Suprapubic skin (tissue), 4 donors: ENCODE measurements around the gene NEAT1. TPM values are rescaled to one million over a fixed set of nuclear protein-coding genes. Genes with fewer than 3 reads are reported as not detected.
"Not testable (repeated sequence)": the region's sequence is repeated elsewhere in the genome, so short reads cannot be mapped to it uniquely, and the experiment has no call there.

Source experiments
- DNase-seq, 2 donors: peaks; one replicate each; pipeline ENCODE4 v3.0.0-alpha.2; 2019; ENCODE audit warnings: low spot score in 2 of 2
- H3K27ac ChIP-seq: fragments of 200-600 bp; sonication (generic); one replicate; pipeline ENCODE4 v1.5.1; 2019
- H3K27me3 ChIP-seq: fragments of 200-600 bp; sonication (generic); one replicate; pipeline ENCODE4 v1.5.1; 2019
- H3K36me3 ChIP-seq: fragments of 200-600 bp; sonication (generic); one replicate; pipeline ENCODE4 v1.5.1; 2019
- H3K4me1 ChIP-seq: fragments of 200-600 bp; sonication (generic); one replicate; pipeline ENCODE4 v1.5.1; 2019
- H3K4me3 ChIP-seq: fragments of 200-600 bp; sonication (generic); one replicate; pipeline ENCODE4 v1.5.1; 2019; ENCODE audit warnings: mild to moderate bottlenecking
- H3K9me3 ChIP-seq: fragments of 200-600 bp; sonication (generic); one replicate; pipeline ENCODE4 v1.5.1; 2019
- CTCF ChIP-seq, 2 donors: fragments of 200-600 bp in 1 of 2; fragments of 450-650 bp in 1 of 2; sonication (generic) in 1 of 2; IDR thresholded peaks; one replicate each; pipeline ENCODE4 v1.5.1; 2016 to 2019; ENCODE audit warnings: antibody characterized with exemption in 2 of 2, mild to moderate bottlenecking in 1 of 2, moderate library complexity in 1 of 2
- EP300 ChIP-seq: sonication (generic); formaldehyde crosslinking; IDR thresholded peaks from one replicate; pipeline ENCODE4 v1.6.1; 2017; ENCODE audit warnings: antibody characterized with exemption
- POLR2A ChIP-seq, 2 donors: fragments of 450-650 bp; IDR thresholded peaks; one replicate each; pipeline ENCODE4 v1.6.1; 2017; ENCODE audit warnings: antibody characterized with exemption in 2 of 2, mild to moderate bottlenecking in 2 of 2, moderate library complexity in 2 of 2
- POLR2AphosphoS5 ChIP-seq, 3 donors: sonication (generic); formaldehyde crosslinking; IDR thresholded peaks; one replicate each; pipeline ENCODE4 v1.6.1; 2017; ENCODE audit warnings: antibody characterized with exemption in 3 of 3
- WGBS: methylation state at CpG from one replicate; pipeline ENCODE4 v1.1.5; 2018; 5-methylcytosine and 5-hydroxymethylcytosine counted together
- total RNA-seq, 4 donors: library from RNA; depleted of rRNA; stranded (reverse); fragments of >200 nt; gene quantifications; one replicate each; pipeline ENCODE4 v1.1.0, GENCODE V29; 2016

NEAT1 gene
- total RNA-seq, 4 donors from 2014 or later, result 336 to 2,041 (median 481) TPM

DNA sequence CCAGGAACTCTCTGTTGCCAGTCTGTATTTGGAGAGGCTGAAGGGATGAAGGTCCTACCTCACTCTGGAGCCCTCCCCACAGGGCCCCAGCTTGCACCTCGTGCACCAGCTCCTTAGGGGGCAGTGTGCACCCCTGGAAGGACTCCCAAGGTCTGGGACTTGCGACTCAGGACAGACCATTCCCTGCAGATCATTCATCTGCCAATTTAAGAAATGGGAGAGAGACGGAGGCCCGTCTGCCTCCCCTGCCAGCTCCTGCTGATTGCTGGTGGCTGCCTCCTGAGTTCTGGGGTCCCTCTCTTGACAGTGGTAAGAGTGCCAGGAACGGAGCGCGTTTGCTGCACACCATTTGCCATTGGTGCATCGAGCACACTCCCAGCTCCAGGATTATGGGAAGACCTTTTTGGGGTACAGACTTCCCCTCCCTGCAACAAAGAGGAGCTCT lies 48.9 kb downstream of the NEAT1 start:
- Histone ChIP-seq H3K36me3 (no peaks in the 10 kb centered on the region), H3K27me3 (no peaks in the 10 kb centered on the region), H3K9me3 (no peaks in the 10 kb centered on the region), H3K4me3 (peak overlapping the region; percentile 26), H3K4me1 (peaks cover 51% of the 10 kb centered on the region), H3K27ac (peak overlapping the region; percentile 92)
- no CpG with 5 or more reads among the region's 8 CpGs for WGBS
- DNase-seq, result peak in 1 of 2 donors; percentile 81
- TF ChIP-seq CTCF (IDR thresholded peaks at IDR 0.05) (peak; percentile 24 to 55), POLR2AphosphoS5 (IDR thresholded peaks at IDR 0.05) (no peak), EP300 (no peak)

- H3K36me3 ChIP-seq, H3K9me3 ChIP-seq, H3K4me3 ChIP-seq, H3K27me3 ChIP-seq, DNase-seq: not testable (repeated sequence)
- Histone ChIP-seq H3K27ac (peak overlapping the region; percentile 92), H3K4me1 (peaks cover 57% of the 10 kb centered on the region)
- 84% methylated on average over 14 of the region's 14 CpGs for WGBS
These were observed 50.1 kb downstream of the NEAT1 start for GRCh38 chr11:65472588-65473277.

DNA sequence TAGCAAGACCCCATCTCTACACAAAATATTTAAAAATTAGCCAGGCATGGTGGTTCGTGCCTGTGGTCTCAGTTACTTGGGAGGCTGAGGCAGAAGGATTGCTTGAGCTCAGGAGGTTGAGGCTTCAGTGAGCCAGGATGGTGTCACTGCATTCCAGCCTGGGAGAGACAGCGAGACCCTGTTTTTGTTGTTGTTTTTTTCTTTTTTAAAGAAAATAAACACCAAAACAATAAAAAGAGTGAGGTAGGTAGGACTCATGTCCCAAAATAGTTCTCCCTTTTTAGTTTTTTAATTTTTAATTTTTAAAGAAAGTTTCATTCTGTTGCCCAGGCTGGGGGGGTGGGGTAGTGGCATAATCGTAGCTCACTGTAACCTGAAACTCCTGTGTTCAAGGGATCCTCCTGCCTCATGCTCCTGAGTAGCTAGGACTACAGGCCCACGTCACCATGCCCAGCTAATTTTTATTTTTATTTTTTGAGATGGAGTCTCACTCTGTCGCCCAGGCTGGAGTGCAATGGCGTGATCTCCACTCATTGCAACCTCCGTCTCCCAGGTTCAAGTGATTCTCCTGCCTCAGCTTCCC lies 50.8 kb downstream of the NEAT1 start:
- WGBS, result 90% methylated on average over 7 of the region's 7 CpGs
- TF ChIP-seq POLR2AphosphoS5 (IDR thresholded peaks at IDR 0.05) (no peak), POLR2A (IDR thresholded peaks at IDR 0.05) (no peak), CTCF (IDR thresholded peaks at IDR 0.05) (no peak), EP300 (no peak)
- Histone ChIP-seq H3K9me3 (no peaks in the 10 kb centered on the region), H3K4me1 (peaks cover 58% of the 10 kb centered on the region), H3K36me3 (no peaks in the 10 kb centered on the region), H3K4me3 (no peak overlapping the region), H3K27me3 (no peaks in the 10 kb centered on the region), H3K27ac (peak overlapping the region; percentile 92)
- DNase-seq, result no peak

DNA sequence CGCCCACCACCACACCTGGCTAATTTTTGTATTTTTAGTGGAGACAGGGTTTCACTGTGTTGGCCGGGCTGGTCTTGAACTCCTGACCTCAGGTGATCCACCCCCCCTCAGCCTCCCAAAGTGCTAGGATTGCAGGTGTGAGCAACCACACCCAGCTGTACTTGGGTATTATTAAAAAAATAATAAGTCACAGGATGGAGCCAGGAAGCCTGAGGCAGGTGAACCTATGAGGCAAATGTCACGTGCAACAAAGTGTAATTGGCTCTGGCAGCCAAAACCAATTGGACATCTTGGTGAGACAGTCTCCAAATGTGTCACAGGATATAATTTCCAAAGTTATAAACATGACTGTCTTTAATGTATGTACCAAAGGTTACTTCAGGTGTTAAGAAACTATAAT lies 52.3 kb downstream of the NEAT1 start:
- peak overlapping the region; percentile 49 for H3K27ac ChIP-seq
- H3K4me1 ChIP-seq, result peaks cover 64% of the 10 kb centered on the region
- H3K9me3 ChIP-seq, result no peaks in the 10 kb centered on the region
- no peak for DNase-seq
- H3K27me3 ChIP-seq, result no peaks in the 10 kb centered on the region
- TF ChIP-seq POLR2A (IDR thresholded peaks at IDR 0.05) (no peak), CTCF (IDR thresholded peaks at IDR 0.05) (no peak), EP300 (no peak), POLR2AphosphoS5 (IDR thresholded peaks at IDR 0.05) (no peak)
- H3K36me3 ChIP-seq, result no peaks in the 10 kb centered on the region
- H3K4me3 ChIP-seq, result no peak overlapping the region
- WGBS, result 81% methylated on average over 3 of the region's 3 CpGs

GRCh38 chr11:65476632-65477148 lies 54.1 kb downstream of the NEAT1 start:
- Histone ChIP-seq H3K27me3 (no peaks in the 10 kb centered on the region), H3K4me1 (peaks cover 60% of the 10 kb centered on the region), H3K4me3 (peak overlapping the region; percentile 61), H3K36me3 (no peaks in the 10 kb centered on the region), H3K27ac (peak overlapping the region; percentile 98), H3K9me3 (no peaks in the 10 kb centered on the region)
- TF ChIP-seq CTCF (IDR thresholded peaks at IDR 0.05) (no peak), EP300 (no peak), POLR2A (IDR thresholded peaks at IDR 0.05) (no peak), POLR2AphosphoS5 (IDR thresholded peaks at IDR 0.05) (no peak)
- no peak for DNase-seq
- 7% methylated on average over 10 of the region's 10 CpGs for WGBS
